Heart left ventricle (tissue), 16 donors: ENCODE data around the gene QSOX1. TPM values are rescaled to one million over a fixed set of nuclear protein-coding genes. Genes with fewer than 3 reads are reported as not detected.
A peak's percentile ranks its signal among the peaks of the same experiment; 100 is the strongest.

Experiments used
- ATAC-seq, 4 donors: fragments of 200-7000 bp; cut with Tn5 transposase; one replicate each; pipeline ENCODE4 v1.9.1; 2020 to 2022; ENCODE audit warnings: moderate library complexity in 4 of 4, mild to moderate bottlenecking in 3 of 4, moderate number of reproducible peaks in 1 of 4
- DNase-seq, 5 donors: peaks; one replicate each; pipeline ENCODE4 v3.0.0-alpha.2; 2020
- H3K27ac ChIP-seq, 12 donors: fragments of 200-600 bp; sonication (generic) in 4 of 12; one replicate each; pipeline versions ENCODE4 v1.5.0 to v1.8.0; 2016 to 2022; ENCODE audit warnings: mild to moderate bottlenecking in 2 of 12
- H3K27me3 ChIP-seq, 9 donors: fragments of 200-600 bp; sonication (generic) in 2 of 9; one replicate each; pipeline versions ENCODE4 v1.5.1 to v1.8.0; 2016 to 2022; ENCODE audit warnings: mild to moderate bottlenecking in 3 of 9
- H3K36me3 ChIP-seq, 9 donors: fragments of 200-600 bp; sonication (generic) in 2 of 9; one replicate each; pipeline versions ENCODE4 v1.5.0 to v1.8.0; 2018 to 2022; ENCODE audit warnings: mild to moderate bottlenecking in 2 of 9
- H3K4me1 ChIP-seq, 12 donors: fragments of 200-600 bp; sonication (generic) in 4 of 12; one replicate each; pipeline versions ENCODE4 v1.5.0 to v1.8.0; 2016 to 2022; ENCODE audit warnings: mild to moderate bottlenecking in 3 of 12
- H3K4me3 ChIP-seq, 12 donors: fragments of 200-600 bp; sonication (generic) in 4 of 12; one replicate each; pipeline versions ENCODE4 v1.5.0 to v1.8.0; 2017 to 2022; ENCODE audit warnings: mild to moderate bottlenecking in 9 of 12, moderate library complexity in 4 of 12
- H3K9me3 ChIP-seq, 12 donors: fragments of 200-600 bp; sonication (generic) in 4 of 12; one replicate each; pipeline versions ENCODE4 v1.5.0 to v1.8.0; 2016 to 2022; ENCODE audit warnings: mild to moderate bottlenecking in 1 of 12
- CTCF ChIP-seq, 12 donors: fragments of 200-600 bp; sonication (generic) in 4 of 12; IDR thresholded peaks; one replicate each; pipeline versions ENCODE4 v1.5.0 to v1.8.0; 2018 to 2022; ENCODE audit warnings: antibody characterized with exemption in 12 of 12, mild to moderate bottlenecking in 5 of 12
- POLR2A ChIP-seq, 2 donors: fragments of 450-650 bp; IDR thresholded peaks; one replicate each; pipeline ENCODE4 v1.6.1; 2017; ENCODE audit warnings: antibody characterized with exemption in 2 of 2, mild to moderate bottlenecking in 2 of 2, moderate library complexity in 2 of 2
- WGBS, 4 donors: extraction: QIAGEN DNeasy Blood & Tissue Kit in 2 of 4; methylation state at CpG; one replicate each; pipeline versions ENCODE4 v1.1.5 to v1.1.7; 2013 to 2018; 5-methylcytosine and 5-hydroxymethylcytosine counted together
- intact Hi-C, 10 donors: fragments of 100-400 bp; cut with DNase I; formaldehyde crosslinking; loops; one replicate each; pipeline versions ENCODE4 v1.11.1 to v1.14.2; 2022
- polyA plus RNA-seq, 2 donors: library from polyadenylated mRNA; stranded (reverse); fragments of 200-250 nt; gene quantifications; one replicate each; pipeline ENCODE4 v1.2.3, GENCODE V29; 2013
- total RNA-seq, 9 donors: library from RNA; depleted of rRNA in 2 of 9; stranded (reverse); fragments of >200 nt in 2 of 9; fragmentation: NEBNext Ultra II Directional in 3 of 9; extraction: Animal tissue kit (Norgen Biotek cat#: 25700) in 3 of 9; gene quantifications; one replicate each; pipeline versions ENCODE4 v1.1.0 to v1.2.4, GENCODE V29; 2016 to 2023
- donor health status: ischemic (EF 13 %, LVEDD 7.1; RV severe dilation, severe dysfunction).
- donor health status: healthy with polysubstance abuse.
- donor health status: DM: no; HTN: yes; CAD: no.
- donor health status: DM: no; HTN: no; CAD: no.
- donor health status: ischemic (EF 25% LVEDD 6.9; RV normal size, moderate dysfunction).
- donor health status: ischemic (EF 25% LVEDD 5.7; RV mildly dilated, moderate dysfunction).
- donor health status: healthy.
- donor health status: DM: yes; HTN: yes; CAD: no.
- donor health status: ischemic (EF 35%, LVEDD 5.7; RV mildly dilated, moderate dysfunction).
- donor health status: nonischemic (EF 11% LVEDD 7.7; RV severe dilation, severe dysfunction).
- donor health status: DM: yes; HTN: yes; CAD: no.
- donor health status: PGD.
- donor health status: ischemic (EF 29% LVEDD 5.4; RV normal size, mild dysfunction).
- donor health status: nonischemic (EF 23%, LVEDD 6.1; RV moderate dilation, normal function).

QSOX1 gene
- total and polyA plus RNA-seq, 11 donors: 62.3 to 250 (median 122) TPM

GRCh38 chr1:180195916-180196315, 41.2 kb downstream of the QSOX1 start:
- intact Hi-C loops: no loop called here
- ATAC-seq: no peak

GRCh38 chr1:180196436-180197003, 41.9 kb downstream of the QSOX1 start:
- peak in 1 of 5 donors; percentile 58 for DNase-seq
- Histone ChIP-seq H3K27me3 (no peaks in the 10 kb centered on the region), H3K9me3 (no peaks in the 10 kb centered on the region), H3K36me3 (peaks cover 0 to 62% (median 29%) of the 10 kb centered on the region in 9 donors), H3K4me1 (no peaks in the 10 kb centered on the region), H3K27ac (no peak overlapping the region), H3K4me3 (no peak overlapping the region)
- intact Hi-C loops: no loop called here
- TF ChIP-seq POLR2A (IDR thresholded peaks at IDR 0.05): no peak
- TF ChIP-seq CTCF (IDR thresholded peaks at IDR 0.05): no peak
- no peak for ATAC-seq
- WGBS, 4 donors: 85 to 92% (median 88%) methylated on average over 7 to 17 of the region's 17 CpGs

More at GRCh38 chr1:180195916-180196315, 41.2 kb downstream of the QSOX1 start:
- Histone ChIP-seq H3K9me3 (no peaks in the 10 kb centered on the region), H3K27ac (no peak overlapping the region), H3K36me3 (peaks cover 0 to 68% (median 35%) of the 10 kb centered on the region in 9 donors), H3K4me1 (no peaks in the 10 kb centered on the region), H3K4me3 (no peak overlapping the region), H3K27me3 (no peaks in the 10 kb centered on the region)
- DNase-seq: peak in 1 of 5 donors; percentile 30
- TF ChIP-seq CTCF (IDR thresholded peaks at IDR 0.05) (no peak), POLR2A (IDR thresholded peaks at IDR 0.05) (no peak)
- WGBS, 4 donors: 95 to 97% (median 96%) methylated on average over 9 of the region's 9 CpGs

- peaks cover 0 to 55% (median 22%) of the 10 kb centered on the region in 9 donors for H3K36me3 ChIP-seq
Observed at GRCh38 chr1:180197231-180197630, 42.6 kb downstream of the QSOX1 start.

GRCh38 chr1:180198196-180198595, 43.5 kb downstream of the QSOX1 start:
- intact Hi-C loops: no loop called here
- Histone ChIP-seq H3K27ac (no peak overlapping the region), H3K4me3 (no peak overlapping the region), H3K9me3 (no peaks in the 10 kb centered on the region), H3K4me1 (no peaks in the 10 kb centered on the region), H3K36me3 (peaks cover 0 to 50% (median 20%) of the 10 kb centered on the region in 9 donors), H3K27me3 (no peaks in the 10 kb centered on the region)
- TF ChIP-seq CTCF (IDR thresholded peaks at IDR 0.05) (no peak), POLR2A (IDR thresholded peaks at IDR 0.05) (no peak)
- WGBS, 4 donors: 73 to 88% (median 85%) methylated on average over 4 of the region's 4 CpGs
- peak in 1 of 5 donors; percentile 34 for DNase-seq
- no peak for ATAC-seq

More at GRCh38 chr1:180197231-180197630, 42.6 kb downstream of the QSOX1 start:
- no peak for ATAC-seq
- TF ChIP-seq CTCF (IDR thresholded peaks at IDR 0.05) (no peak), POLR2A (IDR thresholded peaks at IDR 0.05) (no peak)
- intact Hi-C loops: no loop called here
- DNase-seq: peak in 1 of 5 donors; percentile 54
- no peaks in the 10 kb centered on the region for H3K27me3 ChIP-seq
- H3K4me3 ChIP-seq: no peak overlapping the region
- no peaks in the 10 kb centered on the region for H3K9me3 ChIP-seq
- no peak overlapping the region for H3K27ac ChIP-seq
- H3K4me1 ChIP-seq: no peaks in the 10 kb centered on the region
- WGBS, 4 donors: 76 to 83% (median 79%) methylated on average over 3 to 5 of the region's 5 CpGs
